Non-pigmented ciliary epithelial cell (primary cell): ENCODE measurements around the gene DUSP22.
"Not testable (repeated sequence)": the region's sequence is repeated elsewhere in the genome, so short reads cannot be mapped to it uniquely, and the experiment has no call there.

Experiments
- DNase-seq: peaks from one replicate; pipeline ENCODE4 v3.0.0-alpha.2; 2010; ENCODE audit warnings: low read depth

The DUSP22 gene

DNA sequence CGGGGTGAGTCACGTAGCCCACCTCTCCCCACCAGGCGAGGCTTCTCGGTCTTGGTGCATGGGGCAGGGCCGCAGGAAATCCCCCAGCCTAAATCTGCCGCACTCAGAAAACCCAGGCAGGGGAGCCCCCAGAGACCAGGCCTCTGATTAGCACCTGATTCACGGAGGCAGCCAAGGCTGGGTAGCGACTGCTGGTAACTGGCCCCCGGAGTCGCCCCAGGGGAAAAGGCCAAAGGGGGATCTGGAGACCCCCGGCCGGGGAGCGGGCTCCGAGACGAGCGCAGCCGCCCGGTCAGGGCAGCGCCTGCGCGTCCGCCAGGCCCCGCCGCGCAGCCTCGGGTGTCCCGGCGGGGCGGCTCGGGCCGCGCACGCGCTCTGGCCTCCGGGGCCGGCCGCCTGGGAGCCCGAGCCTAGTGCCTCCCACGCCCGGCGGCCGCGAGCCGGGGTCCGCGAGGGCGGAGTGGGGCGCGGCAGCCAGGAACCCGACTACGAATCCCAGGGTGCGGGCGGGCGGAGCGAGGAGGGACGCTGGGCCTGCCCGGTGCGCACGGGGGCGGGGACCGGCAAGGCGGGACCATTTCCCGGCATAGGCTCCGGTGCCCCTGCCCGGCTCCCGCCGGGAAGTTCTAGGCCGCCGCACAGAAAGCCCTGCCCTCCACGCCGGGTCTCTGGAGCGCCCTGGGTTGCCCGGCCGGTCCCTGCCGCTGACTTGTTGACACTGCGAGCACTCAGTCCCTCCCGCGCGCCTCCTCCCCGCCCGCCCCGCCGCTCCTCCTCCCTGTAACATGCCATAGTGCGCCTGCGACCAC, at the start of gene DUSP22:
Gene DUSP22, plus strand, starts transcription at position 791 of the 809 bp plus-strand sequence. CDS start 53 bp downstream, outside the sequence.
- no peak for DNase-seq

DNA sequence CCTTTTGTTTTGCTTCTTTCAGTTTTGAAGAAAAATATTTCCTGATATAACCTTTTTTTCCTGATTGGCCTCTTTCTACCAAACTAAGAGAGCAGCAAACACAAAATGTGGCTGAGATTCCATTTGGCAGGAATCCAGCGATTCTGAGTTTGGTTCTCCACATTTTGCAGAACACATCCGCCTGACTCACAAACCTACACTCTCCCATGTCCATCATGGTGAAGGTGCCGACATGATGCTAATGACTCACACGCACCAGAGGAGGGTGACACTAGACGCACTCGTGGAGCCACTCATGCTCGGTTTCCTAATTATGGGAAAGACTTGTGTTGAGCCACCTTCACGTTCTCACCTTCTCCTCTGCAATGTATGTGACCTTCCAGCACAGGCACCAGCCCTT, 45.9 kb upstream of the DUSP22 start:
- no peak for DNase-seq

DNA sequence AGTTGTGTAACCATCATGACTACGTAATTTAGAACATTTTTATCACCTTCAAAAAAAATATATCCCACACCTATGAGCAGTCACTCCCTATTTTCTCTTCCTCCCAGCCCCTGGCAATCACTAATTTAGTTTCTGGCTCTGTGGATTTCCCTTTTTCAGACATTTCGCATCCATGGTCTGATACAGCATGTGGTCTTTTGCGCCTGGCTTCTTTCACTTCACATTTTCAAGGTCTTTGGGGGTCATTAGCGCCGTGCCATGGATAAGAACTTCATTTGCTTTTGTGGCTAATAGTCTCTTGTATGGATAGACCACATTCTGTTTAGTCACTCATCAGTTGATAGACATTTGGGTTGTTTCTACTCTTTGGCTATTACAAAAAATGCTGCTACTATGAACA, 44.9 kb upstream of the DUSP22 start:
- DNase-seq = no peak

- not testable (repeated sequence) for DNase-seq
Observed at GRCh38 chr6:248046-248445, 44.2 kb upstream of the DUSP22 start.

DNA sequence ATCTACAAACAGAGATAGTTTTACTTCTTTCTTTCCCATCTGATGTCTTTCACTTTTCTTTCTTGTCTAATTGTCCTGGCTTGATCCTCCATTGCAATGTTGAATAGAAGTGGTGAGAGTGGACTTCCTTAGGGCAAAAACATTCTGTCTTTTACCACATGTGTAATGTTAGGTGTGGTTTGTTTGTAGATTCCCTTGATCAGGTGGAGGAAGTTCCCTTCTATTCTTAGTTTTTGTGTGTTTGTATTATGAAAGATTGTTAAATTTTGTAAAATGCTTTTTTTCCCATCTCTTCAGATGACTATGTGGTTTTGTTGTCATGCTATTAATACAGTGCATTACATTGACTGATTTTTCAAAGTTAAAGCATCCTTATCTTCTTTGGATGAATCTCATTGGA, 41.6 kb upstream of the DUSP22 start:
- DNase-seq = no peak

DNA sequence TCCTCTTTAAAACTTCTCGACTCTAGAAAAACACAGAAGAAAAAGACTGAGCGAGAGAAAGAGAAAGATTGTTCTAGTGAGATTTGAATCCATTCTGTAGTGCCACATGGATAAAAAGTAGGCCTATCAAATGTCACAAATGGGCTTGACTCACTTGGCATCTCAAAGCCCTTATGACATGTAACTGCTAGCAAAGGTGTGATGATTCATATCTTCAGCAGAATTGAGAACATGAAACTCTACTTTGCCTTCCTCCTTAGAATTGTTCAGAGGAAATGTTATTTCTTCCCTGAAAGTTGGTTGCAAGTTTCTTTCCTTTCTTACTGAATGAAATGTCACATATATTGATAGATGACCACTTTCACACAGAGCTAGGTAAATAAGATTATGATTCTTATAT, 40.4 kb upstream of the DUSP22 start:
- no peak for DNase-seq

GRCh38 chr6:252775-253535, 39.3 kb upstream of the DUSP22 start:
- DNase-seq = no peak

- DNase-seq = no peak
Observed at GRCh38 chr6:254016-254415, 38.3 kb upstream of the DUSP22 start.

- DNase-seq = no peak
Observed at GRCh38 chr6:255041-255750, 37.1 kb upstream of the DUSP22 start.

DNA sequence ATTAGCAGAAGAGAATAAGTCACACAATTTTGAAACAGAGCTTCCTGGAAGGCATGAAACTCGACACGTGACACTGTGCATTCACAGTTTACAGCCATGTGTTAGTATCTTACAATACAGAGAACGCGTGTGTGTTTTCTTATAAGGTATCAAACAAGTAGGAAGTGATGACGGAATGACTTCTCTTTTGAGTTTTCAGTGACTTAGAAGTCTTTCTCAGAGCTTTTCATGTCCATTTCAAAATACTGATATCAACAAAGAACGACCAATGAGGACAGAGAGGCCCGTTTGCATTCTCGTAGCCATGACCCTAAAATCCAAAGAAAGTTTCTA, 36.6 kb upstream of the DUSP22 start:
- DNase-seq = no peak

- DNase-seq = no peak
Observed at GRCh38 chr6:256169-256568, 36.1 kb upstream of the DUSP22 start.

- no peak for DNase-seq
Observed at GRCh38 chr6:257031-257725, 35.1 kb upstream of the DUSP22 start.

DNA sequence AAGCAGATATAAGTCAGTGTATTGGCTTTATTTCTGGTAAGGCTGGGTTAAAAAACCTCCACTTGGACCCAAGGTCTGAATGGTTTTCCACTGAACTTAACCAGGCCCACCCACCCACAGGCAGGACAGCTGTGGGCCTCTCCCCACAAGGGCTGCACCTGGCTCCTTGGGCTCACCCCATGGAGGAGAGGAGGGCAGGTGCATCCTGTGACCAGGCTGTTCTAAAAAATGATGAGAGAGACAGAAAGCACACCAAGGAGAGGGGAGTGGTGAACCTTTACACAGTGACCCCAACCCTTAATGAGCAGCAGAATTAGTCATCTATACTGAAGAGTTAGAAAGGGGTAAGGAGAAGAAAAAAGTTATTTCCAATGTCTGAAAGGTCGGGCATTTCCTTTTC, 34.5 kb upstream of the DUSP22 start:
- no peak for DNase-seq

GRCh38 chr6:259316-259715, 33.0 kb upstream of the DUSP22 start:
- DNase-seq = no peak

DNA sequence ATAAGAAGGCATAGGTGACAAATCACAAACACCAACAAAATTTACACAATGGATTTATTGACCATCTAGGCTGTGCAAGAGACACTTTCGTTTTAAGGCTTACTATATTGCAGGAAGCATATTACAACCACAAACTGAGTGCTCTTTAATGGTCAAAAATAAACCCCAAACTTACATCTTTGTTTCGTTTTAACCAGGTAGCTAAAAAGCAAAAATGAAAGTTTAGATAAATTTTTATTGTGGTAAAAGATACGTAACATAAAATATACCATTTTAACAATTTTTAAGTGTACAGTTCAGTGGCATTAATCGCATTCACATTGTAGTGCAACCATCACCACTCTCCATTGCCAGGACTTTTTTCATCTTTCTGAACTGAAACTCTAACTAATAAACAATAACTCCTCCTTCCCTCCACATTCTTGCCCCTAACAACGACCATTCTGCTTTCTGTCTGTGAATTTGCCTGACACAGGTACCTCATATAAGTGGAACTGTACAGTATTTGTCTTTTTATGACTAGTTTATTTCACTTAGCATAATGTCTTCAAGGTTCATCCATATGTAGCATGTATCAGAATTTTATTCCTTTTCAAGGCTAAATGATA, 32.3 kb upstream of the DUSP22 start:
- no peak for DNase-seq

GRCh38 chr6:264626-265025, 27.7 kb upstream of the DUSP22 start:
- no peak for DNase-seq

GRCh38 chr6:268394-268935, 23.8 kb upstream of the DUSP22 start:
- DNase-seq = no peak

- no peak for DNase-seq
Observed at GRCh38 chr6:273551-274058, 18.7 kb upstream of the DUSP22 start.

GRCh38 chr6:277746-278145, 14.5 kb upstream of the DUSP22 start:
- DNase-seq = no peak

DNA sequence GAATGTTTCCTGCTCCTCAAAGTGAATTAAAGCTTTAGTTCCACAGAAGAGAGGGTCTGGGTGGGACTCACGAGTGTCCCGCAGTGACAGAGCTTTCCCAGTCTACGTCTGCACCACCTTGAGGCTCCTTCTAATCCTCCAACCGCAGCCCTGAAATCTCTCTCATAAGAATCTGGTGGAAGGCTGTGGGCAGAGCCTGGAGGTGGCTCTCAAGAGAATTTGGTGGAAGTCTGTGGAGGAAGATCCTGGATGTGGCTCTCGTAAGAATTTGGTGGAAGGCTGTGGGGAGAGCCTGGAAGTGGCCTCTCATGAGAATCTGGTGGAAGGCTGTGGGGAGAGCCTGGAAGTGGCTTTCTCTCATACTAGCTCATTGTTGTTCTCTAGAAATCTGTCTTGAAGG, 13.8 kb upstream of the DUSP22 start:
- DNase-seq = no peak

DNA sequence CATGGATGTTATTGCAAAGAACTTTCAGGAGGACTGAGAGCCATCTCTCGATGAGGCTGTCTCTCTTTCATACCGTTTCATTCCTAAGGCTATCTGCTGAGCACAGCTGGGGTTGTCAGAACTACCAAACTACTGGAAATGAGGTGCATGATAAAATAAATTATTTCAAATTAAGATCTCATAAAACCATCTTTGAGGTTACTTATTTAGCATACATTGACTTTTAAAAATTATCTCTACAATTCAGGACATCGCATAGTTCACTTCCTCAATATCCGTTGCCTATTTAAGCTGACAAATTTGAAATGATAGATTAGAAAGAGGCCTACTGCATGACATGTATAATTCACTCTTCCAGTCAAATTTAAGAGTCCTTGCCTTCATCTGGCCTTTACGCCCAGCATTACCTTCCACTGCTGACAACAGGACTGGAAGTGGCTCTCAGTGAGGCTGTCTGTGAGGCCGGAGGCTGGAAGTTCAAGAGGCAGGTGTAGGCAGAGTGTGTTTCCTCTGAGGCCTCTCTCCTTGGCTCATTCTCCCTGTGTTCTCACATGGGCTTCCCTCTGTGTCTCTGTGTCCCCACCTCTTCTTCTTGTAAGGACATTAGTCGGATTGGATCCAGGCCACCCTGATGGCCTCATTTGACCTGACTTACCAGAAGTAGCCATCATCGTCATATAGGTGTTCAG, 12.8 kb upstream of the DUSP22 start:
- no peak for DNase-seq
